Left ventricle myocardium superior (tissue), 1 donor: ENCODE data around the gene ANKRD17. TPM values are rescaled to one million over a fixed set of nuclear protein-coding genes. Genes with fewer than 3 reads are reported as not detected.

Experiments
- total RNA-seq: library from RNA; stranded (reverse); fragmentation: NEBNext Ultra II Directional; extraction: Animal tissue kit (Norgen Biotek cat#: 25700); gene quantifications from one replicate; pipeline ENCODE4 v1.2.1, GENCODE V29; 2021
- donor health status: DM: no; HTN: yes; CAD: no; lungs with severe emphysema.

Gene ANKRD17
- total RNA-seq, 1 donor from 2014 or later = 53.3 TPM

Other genes starting within 250 kb of the ANKRD17 start
- gene COX18, start 189.1 kb downstream of the ANKRD17 start, total RNA-seq = 18.8 TPM
- gene ALB, start 145.5 kb upstream of the ANKRD17 start, total RNA-seq = not detected
- not detected for gene AFP, start 177.4 kb upstream of the ANKRD17 start, total RNA-seq
- not detected for gene AFM, start 222.9 kb upstream of the ANKRD17 start, total RNA-seq